T-cell (primary cell): ENCODE measurements around the gene PRDM10. TPM values are rescaled to one million over a fixed set of nuclear protein-coding genes. Genes with fewer than 3 reads are reported as not detected.

Source experiments
- ATAC-seq, 4 experiments: fragments of 200-7000 bp in 3 of 4; fragments of 150-1000 bp in 1 of 4; cut with Tn5 transposase; replicated peaks in 1 of 4; 1 replicate in 3 of 4; 2 replicates in 1 of 4; pipeline ENCODE4 v1.10.0; 2021; ENCODE audit warnings: moderate library complexity in 3 of 4, mild to moderate bottlenecking in 2 of 4, moderate number of reproducible peaks in 1 of 4
- CTCF ChIA-PET, 2 donors: fragments of 300-600 bp; sonication (Branson Sonifier 250); formaldehyde crosslinking; loops; one replicate each; lab custom pipeline; 2022; ENCODE audit warnings: antibody characterized with exemption in 2 of 2; lab: Charles Lee
- POLR2A ChIA-PET, 2 donors: fragments of 300-600 bp; sonication (Branson Sonifier 250); formaldehyde crosslinking; loops; one replicate each; lab custom pipeline; 2022; ENCODE audit warnings: antibody characterized with exemption in 2 of 2; lab: Charles Lee
- DNase-seq, 35 experiments: peaks; one replicate each; pipeline versions ENCODE4 v3.0.0 to v3.0.0-alpha.2; 2013 to 2023
- H3K27ac ChIP-seq: one replicate; pipeline ENCODE4 v1.5.1; 2013; ENCODE audit warnings: low read length
- H3K27me3 ChIP-seq, 2 experiments: replicated peaks in 1 of 2; 1 replicate in 1 of 2; 2 replicates in 1 of 2; pipeline versions ENCODE4 v1.6.1 to v1.7.0; 2013; ENCODE audit warnings: low read length in 1 of 2, mixed read lengths in 1 of 2; ENCODE audit not compliant: control insufficient read depth in 2 of 2, insufficient read depth in 2 of 2; ENCODE audit errors: extremely low read depth in 1 of 2
- H3K36me3 ChIP-seq, 2 donors: 1 replicate in 1 of 2; 2 replicates in 1 of 2; pipeline versions ENCODE4 v1.6.1 to v1.7.0; 2013; ENCODE audit warnings: low read length in 1 of 2; ENCODE audit not compliant: control insufficient read depth in 2 of 2, insufficient read depth in 1 of 2; ENCODE audit errors: extremely low read depth in 1 of 2
- H3K4me1 ChIP-seq, 2 experiments: 1 replicate in 1 of 2; 2 replicates in 1 of 2; pipeline versions ENCODE4 v1.6.1 to v1.7.0; 2013; ENCODE audit warnings: low read length in 2 of 2, mixed read lengths in 1 of 2; ENCODE audit not compliant: insufficient read depth in 2 of 2, control insufficient read depth in 1 of 2; ENCODE audit errors: extremely low read depth in 1 of 2
- H3K4me3 ChIP-seq, 2 donors: 1 replicate in 1 of 2; 2 replicates in 1 of 2; pipeline versions ENCODE4 v1.5.1 to v1.7.0; 2013; ENCODE audit warnings: mild to moderate bottlenecking in 2 of 2, low read length in 1 of 2, moderate library complexity in 1 of 2; ENCODE audit not compliant: control insufficient read depth in 1 of 2; ENCODE audit errors: extremely low read depth in 1 of 2
- H3K9me3 ChIP-seq: 2 replicates; pipeline ENCODE4 v1.7.0; 2013
- H3K27ac Mint-ChIP-seq, 2 donors: one replicate each; pipeline ENCODE4 v1.8.0; 2020 to 2021; ENCODE audit warnings: mild to moderate bottlenecking in 2 of 2, mixed read lengths in 2 of 2
- H3K27me3 Mint-ChIP-seq, 2 donors: one replicate each; pipeline ENCODE4 v1.8.0; 2021 to 2022; ENCODE audit warnings: mixed read lengths in 2 of 2
- H3K36me3 Mint-ChIP-seq: one replicate; pipeline ENCODE4 v1.8.0; 2021; ENCODE audit warnings: mixed read lengths
- H3K4me1 Mint-ChIP-seq, 3 donors: one replicate each; pipeline ENCODE4 v1.8.0; 2020 to 2022; ENCODE audit warnings: mixed read lengths in 3 of 3, mild to moderate bottlenecking in 1 of 3
- H3K4me3 Mint-ChIP-seq, 3 donors: one replicate each; pipeline ENCODE4 v1.8.0; 2020 to 2022; ENCODE audit warnings: mild to moderate bottlenecking in 3 of 3, mixed read lengths in 3 of 3, moderate library complexity in 3 of 3
- H3K9me3 Mint-ChIP-seq, 3 donors: one replicate each; pipeline ENCODE4 v1.8.0; 2020 to 2022; ENCODE audit warnings: mixed read lengths in 3 of 3
- WGBS: methylation state at CpG from one replicate; pipeline ENCODE4 v1.1.5; 2013; ENCODE audit warnings: missing lambda C conversion rate; ENCODE audit not compliant: insufficient coverage; 5-methylcytosine and 5-hydroxymethylcytosine counted together
- total RNA-seq, 35 experiments: library from RNA in 6 of 35; stranded (reverse) in 6 of 35; fragments of 120-200 nt in 1 of 35; gene quantifications; one replicate each; pipeline versions ENCODE4 v1.2.1 to v1.2.4 and lab custom pipeline; 2013 to 2026

PRDM10 gene
- total RNA-seq, 5 donors from 2014 or later (not counting 1 experiment from before 2014, with no cell fraction given), result 10.0 to 15.6 (median 14.2) TPM

GRCh38 chr11:130043575-130043974, 40.9 kb upstream of the PRDM10 start:
- Mint-ChIP-seq H3K27ac (peak overlapping the region in 1 of 2 donors; percentile 16), H3K36me3 (no peaks in the 10 kb centered on the region)
- no peak for ATAC-seq

GRCh38 chr11:130042093-130042591, 39.5 kb upstream of the PRDM10 start:
- Histone ChIP-seq H3K27me3 (peaks cover 0 to 24% of the 10 kb centered on the region in 2 experiments), H3K4me3 (no peak overlapping the region), H3K9me3 (no peaks in the 10 kb centered on the region), H3K36me3 (no peaks in the 10 kb centered on the region), H3K4me1 (no peaks in the 10 kb centered on the region), H3K27ac (no peak overlapping the region)
- ATAC-seq (no peak), DNase-seq (no peak)
- H3K4me3 Mint-ChIP-seq, result no peak overlapping the region
- POLR2A ChIA-PET, result no interaction called here
- H3K4me1 Mint-ChIP-seq, result no peaks in the 10 kb centered on the region
- no peaks in the 10 kb centered on the region for H3K36me3 Mint-ChIP-seq
- 83% methylated on average over 14 of the region's 16 CpGs for WGBS
- CTCF ChIA-PET, result no interaction called here
- no peak overlapping the region for H3K27ac Mint-ChIP-seq
- H3K27me3 Mint-ChIP-seq, result peaks cover 7 to 13% of the 10 kb centered on the region in 2 donors
- no peaks in the 10 kb centered on the region for H3K9me3 Mint-ChIP-seq

More at GRCh38 chr11:130043575-130043974, 40.9 kb upstream of the PRDM10 start:
- H3K36me3 ChIP-seq, result no peaks in the 10 kb centered on the region
- H3K27me3 ChIP-seq, result peaks cover 0 to 20% of the 10 kb centered on the region in 2 experiments
- Mint-ChIP-seq H3K4me1 (no peaks in the 10 kb centered on the region), H3K9me3 (no peaks in the 10 kb centered on the region), H3K4me3 (no peak overlapping the region), H3K27me3 (peaks cover 7 to 8% of the 10 kb centered on the region in 2 donors)
- no peak for DNase-seq
- CTCF ChIA-PET, result no interaction called here
- no peaks in the 10 kb centered on the region for H3K4me1 ChIP-seq
- 15% methylated on average over 2 of the region's 5 CpGs for WGBS
- no peak overlapping the region for H3K27ac ChIP-seq
- no peaks in the 10 kb centered on the region for H3K9me3 ChIP-seq
- no peak overlapping the region for H3K4me3 ChIP-seq
- POLR2A ChIA-PET, result no interaction called here

- Histone ChIP-seq H3K27ac (no peak overlapping the region), H3K9me3 (no peaks in the 10 kb centered on the region), H3K4me1 (no peaks in the 10 kb centered on the region), H3K27me3 (peaks cover 0 to 22% of the 10 kb centered on the region in 2 experiments), H3K36me3 (no peaks in the 10 kb centered on the region), H3K4me3 (no peak overlapping the region)
- no peak overlapping the region for H3K4me3 Mint-ChIP-seq
- no peak for ATAC-seq
- no peaks in the 10 kb centered on the region for H3K36me3 Mint-ChIP-seq
- no peaks in the 10 kb centered on the region for H3K9me3 Mint-ChIP-seq
- POLR2A ChIA-PET, result no interaction called here
- no peak overlapping the region for H3K27ac Mint-ChIP-seq
- WGBS, result 92% methylated on average over 48 of the region's 49 CpGs
- CTCF ChIA-PET, result no interaction called here
- no peak for DNase-seq
- H3K4me1 Mint-ChIP-seq, result no peaks in the 10 kb centered on the region
- H3K27me3 Mint-ChIP-seq, result peaks cover 10 to 13% of the 10 kb centered on the region in 2 donors
Observed at GRCh38 chr11:130040281-130040940, 37.8 kb upstream of the PRDM10 start.

- POLR2A ChIA-PET, result no interaction called here
- CTCF ChIA-PET, result interaction anchor here in 1 of 2 donors (0.6 kb wide), 1 partner anchor 9 kb away, joined by 4 read pairs; no protein-coding TSS in a partner anchor
- WGBS, result 58% methylated on average over 2 of the region's 7 CpGs
Observed at GRCh38 chr11:130037881-130038585, 35.4 kb upstream of the PRDM10 start.

GRCh38 chr11:130037058-130037457, 34.4 kb upstream of the PRDM10 start:
- H3K27ac Mint-ChIP-seq, result no peak overlapping the region
- H3K36me3 Mint-ChIP-seq, result no peaks in the 10 kb centered on the region
- H3K4me1 Mint-ChIP-seq, result no peaks in the 10 kb centered on the region
- H3K27me3 ChIP-seq, result peaks cover 0 to 11% of the 10 kb centered on the region in 2 experiments
- H3K9me3 Mint-ChIP-seq, result no peaks in the 10 kb centered on the region
- H3K36me3 ChIP-seq, result no peaks in the 10 kb centered on the region
- no peak overlapping the region for H3K27ac ChIP-seq
- no peaks in the 10 kb centered on the region for H3K4me1 ChIP-seq
- ATAC-seq, result no peak
- no peak for DNase-seq
- WGBS, result no CpG with 5 or more reads among the region's 3 CpGs
- POLR2A ChIA-PET, result no interaction called here
- no peak overlapping the region for H3K4me3 Mint-ChIP-seq
- H3K9me3 ChIP-seq, result no peaks in the 10 kb centered on the region
- H3K27me3 Mint-ChIP-seq, result peaks cover 6% of the 10 kb centered on the region in 2 donors
- H3K4me3 ChIP-seq, result no peak overlapping the region
- CTCF ChIA-PET, result no interaction called here

More at GRCh38 chr11:130037881-130038585, 35.4 kb upstream of the PRDM10 start:
- peaks cover 7 to 10% of the 10 kb centered on the region in 2 donors for H3K27me3 Mint-ChIP-seq
- H3K9me3 ChIP-seq, result no peaks in the 10 kb centered on the region
- H3K27me3 ChIP-seq, result peaks cover 0 to 18% of the 10 kb centered on the region in 2 experiments
- H3K27ac Mint-ChIP-seq, result no peak overlapping the region
- no peaks in the 10 kb centered on the region for H3K4me1 ChIP-seq
- no peaks in the 10 kb centered on the region for H3K9me3 Mint-ChIP-seq
- H3K4me1 Mint-ChIP-seq, result no peaks in the 10 kb centered on the region
- no peak overlapping the region for H3K4me3 Mint-ChIP-seq
- H3K36me3 Mint-ChIP-seq, result no peaks in the 10 kb centered on the region
- H3K36me3 ChIP-seq, result no peaks in the 10 kb centered on the region
- ATAC-seq, result no peak
- no peak overlapping the region for H3K27ac ChIP-seq
- no peak overlapping the region for H3K4me3 ChIP-seq
- no peak for DNase-seq

GRCh38 chr11:130034236-130034635, 31.6 kb upstream of the PRDM10 start:
- peaks cover 5 to 7% of the 10 kb centered on the region in 2 donors for H3K27me3 Mint-ChIP-seq
- Histone ChIP-seq H3K4me3 (no peak overlapping the region), H3K9me3 (no peaks in the 10 kb centered on the region), H3K27ac (no peak overlapping the region), H3K27me3 (peaks cover 0 to 4% of the 10 kb centered on the region in 2 experiments), H3K36me3 (no peaks in the 10 kb centered on the region), H3K4me1 (no peaks in the 10 kb centered on the region)
- no peak overlapping the region for H3K27ac Mint-ChIP-seq
- H3K4me1 Mint-ChIP-seq, result no peaks in the 10 kb centered on the region
- no peak for ATAC-seq
- ChIA-PET CTCF (no interaction called here), POLR2A (interaction anchor here in 1 of 2 donors (0.7 kb wide), 2 partner anchors 11 to 91 kb away, joined by 3 to 6 read pairs; no protein-coding TSS in a partner anchor)
- no peaks in the 10 kb centered on the region for H3K36me3 Mint-ChIP-seq
- H3K4me3 Mint-ChIP-seq, result no peak overlapping the region
- no peak for DNase-seq
- H3K9me3 Mint-ChIP-seq, result no peaks in the 10 kb centered on the region
